Neuronal stem cell (in vitro differentiated cells): ENCODE measurements around the gene MPP7.
"Not testable (repeated sequence)": the region's sequence is repeated elsewhere in the genome, so short reads cannot be mapped to it uniquely, and the experiment has no call there.

Source experiments
- DNase-seq: peaks from one replicate; pipeline ENCODE4 v3.0.0-alpha.2; 2013; ENCODE audit warnings: low spot score
- H2AFZ ChIP-seq: one replicate; pipeline ENCODE4 v1.6.1; 2013; ENCODE audit warnings: mild to moderate bottlenecking, low read length, inconsistent platforms
- H2AK5ac ChIP-seq: 2 replicates; pipeline ENCODE4 v1.6.1; 2013; ENCODE audit warnings: low read depth, mild to moderate bottlenecking, inconsistent platforms, low read length, moderate library complexity, mixed read lengths
- H2BK120ac ChIP-seq: 2 replicates; pipeline ENCODE4 v1.6.1; 2013; ENCODE audit warnings: low read depth, mild to moderate bottlenecking, inconsistent platforms, low read length, moderate library complexity, mixed read lengths
- H2BK12ac ChIP-seq: one replicate; pipeline ENCODE4 v1.6.1; 2013; ENCODE audit warnings: low read length, inconsistent platforms
- H2BK15ac ChIP-seq: 2 replicates; pipeline ENCODE4 v1.6.1; 2013; ENCODE audit warnings: mild to moderate bottlenecking, low read length, inconsistent platforms, mixed read lengths
- H2BK5ac ChIP-seq: one replicate; pipeline ENCODE4 v1.6.1; 2013; ENCODE audit warnings: inconsistent platforms, mild to moderate bottlenecking, low read length, moderate library complexity
- H3K14ac ChIP-seq: one replicate; pipeline ENCODE4 v1.6.1; 2013; ENCODE audit warnings: low read length, inconsistent platforms
- H3K18ac ChIP-seq: 2 replicates; pipeline ENCODE4 v1.6.1; 2013; ENCODE audit warnings: low read length, inconsistent platforms
- H3K23ac ChIP-seq: 2 replicates; pipeline ENCODE4 v1.6.1; 2013; ENCODE audit warnings: low read depth, mild to moderate bottlenecking, mixed read lengths, low read length, inconsistent platforms; ENCODE audit not compliant: poor library complexity
- H3K27ac ChIP-seq: replicated peaks from 3 replicates; pipeline ENCODE4 v1.5.1; 2013; ENCODE audit warnings: low read length, inconsistent platforms
- H3K27me3 ChIP-seq, 3 experiments: 2 replicates each; pipeline ENCODE4 v1.6.1; 2013; ENCODE audit warnings: low read length in 3 of 3, mild to moderate bottlenecking in 2 of 3, inconsistent platforms in 1 of 3, low read depth in 1 of 3, mixed read lengths in 1 of 3, moderate library complexity in 1 of 3; ENCODE audit not compliant: control insufficient read depth in 3 of 3, insufficient read depth in 3 of 3
- H3K36me3 ChIP-seq, 2 donors: replicated peaks in 1 of 2; 2 replicates each; pipeline ENCODE4 v1.6.1; 2013; ENCODE audit warnings: low read length in 2 of 2; ENCODE audit not compliant: control insufficient read depth in 2 of 2, insufficient read depth in 2 of 2
- H3K4ac ChIP-seq: 2 replicates; pipeline ENCODE4 v1.6.1; 2013; ENCODE audit warnings: inconsistent platforms, mild to moderate bottlenecking, low read length, moderate library complexity
- H3K4me1 ChIP-seq, 2 donors: 1 replicate in 1 of 2; 2 replicates in 1 of 2; pipeline ENCODE4 v1.6.1; 2013; ENCODE audit warnings: low read length in 2 of 2, low read depth in 1 of 2; ENCODE audit not compliant: control insufficient read depth in 2 of 2, insufficient read depth in 1 of 2
- H3K4me2 ChIP-seq: one replicate; pipeline ENCODE4 v1.6.1; 2013; ENCODE audit warnings: mild to moderate bottlenecking, low read length, inconsistent platforms; ENCODE audit not compliant: insufficient read depth, poor library complexity, severe bottlenecking
- H3K4me3 ChIP-seq, 2 donors: 2 replicates each; pipeline ENCODE4 v1.5.1; 2013; ENCODE audit warnings: low read length in 2 of 2, mild to moderate bottlenecking in 2 of 2, inconsistent platforms in 1 of 2, moderate library complexity in 1 of 2
- H3K79me1 ChIP-seq: one replicate; pipeline ENCODE4 v1.6.1; 2013; ENCODE audit warnings: low read depth, mild to moderate bottlenecking, inconsistent platforms, low read length, moderate library complexity
- H3K9ac ChIP-seq: one replicate; pipeline ENCODE4 v1.6.1; 2013; ENCODE audit warnings: mild to moderate bottlenecking, low read depth, low read length, inconsistent platforms; ENCODE audit not compliant: poor library complexity
- H3K9me3 ChIP-seq, 2 donors: replicated peaks in 1 of 2; 2 replicates each; pipeline versions ENCODE3 to v1.6.1; 2013; ENCODE audit warnings: low read length in 2 of 2, mild to moderate bottlenecking in 2 of 2, inconsistent platforms in 1 of 2, low read depth in 1 of 2, mixed read lengths in 1 of 2, moderate library complexity in 1 of 2; ENCODE audit not compliant: control insufficient read depth in 2 of 2, insufficient read depth in 1 of 2
- H4K8ac ChIP-seq: one replicate; pipeline ENCODE4 v1.6.1; 2013; ENCODE audit warnings: low read depth, mild to moderate bottlenecking, inconsistent platforms, low read length, moderate library complexity
- H4K91ac ChIP-seq: one replicate; pipeline ENCODE4 v1.6.1; 2013; ENCODE audit warnings: low read length, low read depth, mild to moderate bottlenecking, inconsistent platforms; ENCODE audit not compliant: poor library complexity
- WGBS, 2 donors: extraction: QIAGEN DNeasy Blood & Tissue Kit; methylation state at CpG; one replicate each; pipeline ENCODE4 v1.1.7; 2013; ENCODE audit warnings: missing lambda C conversion rate in 2 of 2, mixed read lengths in 1 of 2; ENCODE audit not compliant: insufficient read length in 2 of 2, insufficient replicate concordance in 1 of 2; ENCODE audit errors: extremely low coverage in 2 of 2; 5-methylcytosine and 5-hydroxymethylcytosine counted together

The MPP7 gene

DNA sequence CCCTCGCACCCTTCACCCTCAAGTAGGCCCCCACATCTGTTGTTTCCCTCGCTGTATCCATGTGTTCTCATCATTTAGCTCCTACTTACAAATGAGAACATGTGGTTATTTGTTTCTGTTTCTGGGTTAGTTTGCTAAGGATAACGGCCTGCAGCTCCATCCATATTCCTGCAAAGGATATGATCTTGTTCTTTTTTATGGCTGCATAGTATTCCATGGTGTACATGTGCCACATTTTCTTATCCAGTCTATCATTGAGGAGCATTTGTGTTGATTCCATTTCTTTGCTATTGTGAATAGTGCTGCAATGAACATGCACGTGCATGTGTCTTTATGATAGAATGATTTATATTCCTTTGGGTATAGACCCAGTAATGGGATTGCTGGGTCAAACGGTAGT is 38.8 kb upstream of the MPP7 start:
- not testable (repeated sequence) for H3K4ac ChIP-seq, H2AFZ ChIP-seq, H3K18ac ChIP-seq, H3K27me3 ChIP-seq, H2BK5ac ChIP-seq, H3K4me3 ChIP-seq, H2BK15ac ChIP-seq, H2AK5ac ChIP-seq, H3K4me2 ChIP-seq, H3K36me3 ChIP-seq, H3K14ac ChIP-seq, H3K9ac ChIP-seq, H3K23ac ChIP-seq, H3K4me1 ChIP-seq, DNase-seq, H3K9me3 ChIP-seq, H3K27ac ChIP-seq, H2BK120ac ChIP-seq, H4K91ac ChIP-seq, H4K8ac ChIP-seq, H3K79me1 ChIP-seq, H2BK12ac ChIP-seq
- no CpG with 5 or more reads among the region's 5 CpGs for WGBS, 2 donors

DNA sequence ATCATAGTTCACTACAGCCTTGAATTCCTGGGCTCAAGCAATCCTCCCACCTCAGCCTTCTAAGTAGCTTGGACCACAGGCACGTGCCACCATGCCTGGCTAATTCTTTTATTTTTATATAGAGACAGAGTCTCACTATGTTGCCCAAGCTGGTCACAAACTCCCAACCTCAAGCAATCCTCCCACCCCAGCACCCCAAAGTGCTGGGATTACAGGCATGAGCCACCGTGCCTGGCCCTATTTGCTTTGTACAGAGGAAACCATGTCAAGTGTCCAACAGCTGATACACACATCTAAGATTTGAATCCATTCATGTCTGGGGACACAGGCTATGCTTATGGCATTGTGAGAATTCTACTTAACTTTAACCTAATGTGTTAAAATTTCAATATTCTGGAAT is 29.9 kb upstream of the MPP7 start:
- Histone ChIP-seq H3K27me3 (peaks cover 0 to 2% (median 0%) of the 10 kb centered on the region in 3 experiments), H3K4me2 (no peak overlapping the region), H3K18ac (no peak overlapping the region), H3K4me1 (no peaks in the 10 kb centered on the region), H2BK15ac (no peak overlapping the region), H2AFZ (no peak overlapping the region), H2BK12ac (no peak overlapping the region), H3K9ac (no peak overlapping the region), H3K36me3 (no peaks in the 10 kb centered on the region), H3K23ac (no peak overlapping the region), H3K4me3 (no peak overlapping the region), H3K27ac (no peak overlapping the region), H3K79me1 (no peaks in the 10 kb centered on the region), H2BK5ac (no peak overlapping the region), H2AK5ac (no peak overlapping the region), H3K9me3 (no peaks in the 10 kb centered on the region), H4K91ac (no peak overlapping the region), H4K8ac (no peak overlapping the region), H3K14ac (no peak overlapping the region), H2BK120ac (no peak overlapping the region), H3K4ac (no peak overlapping the region)
- no peak for DNase-seq
- no CpG with 5 or more reads among the region's 2 CpGs for WGBS, 2 donors

DNA sequence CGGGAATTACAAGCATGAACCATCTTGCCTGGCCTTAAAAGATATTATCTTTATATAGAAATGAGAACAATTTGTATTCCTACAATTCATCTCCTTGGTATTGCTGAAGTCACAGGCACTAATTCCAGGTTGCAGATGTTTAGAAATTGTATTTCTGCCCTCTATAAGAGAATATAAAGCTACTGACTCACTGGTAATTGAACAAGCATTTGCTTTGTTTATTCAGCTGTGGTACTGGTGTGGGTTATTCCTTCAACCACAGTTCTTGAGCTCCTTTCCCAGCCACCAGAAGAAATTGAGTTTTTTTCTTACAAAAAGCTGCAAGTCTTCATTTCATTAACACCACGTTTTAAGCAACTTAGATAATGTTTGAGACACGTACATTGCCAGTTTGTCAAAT is 29.0 kb upstream of the MPP7 start:
- Histone ChIP-seq H3K14ac (no peak overlapping the region), H3K4ac (no peak overlapping the region), H3K27ac (no peak overlapping the region), H3K18ac (no peak overlapping the region), H2BK120ac (no peak overlapping the region), H3K9me3 (no peaks in the 10 kb centered on the region), H2BK12ac (no peak overlapping the region), H3K4me2 (no peak overlapping the region), H3K23ac (no peak overlapping the region), H2AK5ac (no peak overlapping the region), H3K9ac (no peak overlapping the region), H3K79me1 (no peaks in the 10 kb centered on the region), H3K36me3 (no peaks in the 10 kb centered on the region), H2BK5ac (no peak overlapping the region), H2AFZ (no peak overlapping the region), H3K4me1 (peaks cover 0 to 1% of the 10 kb centered on the region in 2 donors), H3K4me3 (no peak overlapping the region), H4K91ac (no peak overlapping the region), H2BK15ac (no peak overlapping the region), H3K27me3 (peaks cover 0 to 2% (median 0%) of the 10 kb centered on the region in 3 experiments), H4K8ac (no peak overlapping the region)
- WGBS, 2 donors, result no CpG with 5 or more reads among the region's 3 CpGs
- no peak for DNase-seq

DNA sequence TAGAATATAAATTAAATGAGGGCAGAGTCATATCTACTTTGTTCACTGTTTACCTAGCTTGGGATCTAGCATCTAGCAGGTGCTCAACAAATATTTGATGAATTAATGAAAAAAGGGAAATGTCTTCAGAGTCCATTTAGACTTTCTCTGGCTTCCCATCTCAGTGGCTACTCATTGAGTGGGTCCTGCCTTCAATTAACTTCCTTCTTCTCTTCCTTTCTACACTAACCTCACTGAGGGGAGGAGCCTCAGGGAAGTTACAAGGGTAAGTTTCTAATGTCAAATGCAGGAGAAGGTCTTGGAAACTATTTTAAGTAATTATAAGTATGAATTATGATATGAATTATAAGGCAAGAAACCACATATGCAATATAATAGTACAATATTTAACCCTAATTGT is 28.2 kb upstream of the MPP7 start:
- no peak for DNase-seq
- H3K14ac ChIP-seq, result no peak overlapping the region
- H4K8ac ChIP-seq, result no peak overlapping the region
- H3K79me1 ChIP-seq, result no peaks in the 10 kb centered on the region
- H3K27me3 ChIP-seq, result peaks cover 0 to 2% (median 0%) of the 10 kb centered on the region in 3 experiments
- H2BK5ac ChIP-seq, result no peak overlapping the region
- no peak overlapping the region for H3K23ac ChIP-seq
- no peak overlapping the region for H2BK120ac ChIP-seq
- no peak overlapping the region for H2BK12ac ChIP-seq
- H3K27ac ChIP-seq, result no peak overlapping the region
- no peak overlapping the region for H3K18ac ChIP-seq
- H3K4me2 ChIP-seq, result no peak overlapping the region
- H3K4me3 ChIP-seq, result no peak overlapping the region
- no peaks in the 10 kb centered on the region for H3K36me3 ChIP-seq
- no peak overlapping the region for H2AFZ ChIP-seq
- no peak overlapping the region for H4K91ac ChIP-seq
- H3K4ac ChIP-seq, result no peak overlapping the region
- H3K4me1 ChIP-seq, result peaks cover 0 to 3% of the 10 kb centered on the region in 2 donors
- no peaks in the 10 kb centered on the region for H3K9me3 ChIP-seq
- H2BK15ac ChIP-seq, result no peak overlapping the region
- H3K9ac ChIP-seq, result no peak overlapping the region
- no peak overlapping the region for H2AK5ac ChIP-seq
